HG03342 (cell line): ENCODE data around the gene IL20RA.

Experiments
- ATAC-seq: cut with Tn5 transposase; IDR thresholded peaks from one replicate; pipeline ENCODE4 v1.9.1; 2021; ENCODE audit warnings: mild to moderate bottlenecking, moderate library complexity; ENCODE audit not compliant: unreplicated experiment

The IL20RA gene

DNA sequence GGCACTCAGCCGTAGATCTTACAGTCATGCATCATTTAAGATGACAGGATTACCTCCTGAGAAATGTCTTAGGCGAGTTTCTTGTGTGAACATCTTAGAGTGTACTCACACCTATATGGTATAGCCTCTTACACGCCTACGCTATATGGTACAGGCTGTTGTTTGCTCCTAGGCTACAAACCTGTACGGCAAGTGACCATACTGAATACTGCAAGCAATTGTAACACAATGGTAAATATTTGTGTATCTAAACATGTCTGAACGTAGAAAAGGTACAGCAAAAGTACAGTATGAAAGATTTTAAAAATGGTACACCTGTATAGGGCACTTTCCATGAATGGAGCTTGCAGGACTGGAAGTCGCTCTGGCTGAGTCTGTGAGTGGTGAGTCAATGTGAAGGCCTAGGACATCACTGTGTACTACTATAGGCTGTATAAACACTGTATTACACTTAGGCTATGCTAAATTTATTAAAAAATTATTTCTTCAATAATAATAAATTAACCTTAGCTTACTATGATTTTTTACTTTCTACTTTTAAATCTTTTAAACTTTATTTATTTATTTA lies 541 bp upstream of the IL20RA start:
- no peak for ATAC-seq

DNA sequence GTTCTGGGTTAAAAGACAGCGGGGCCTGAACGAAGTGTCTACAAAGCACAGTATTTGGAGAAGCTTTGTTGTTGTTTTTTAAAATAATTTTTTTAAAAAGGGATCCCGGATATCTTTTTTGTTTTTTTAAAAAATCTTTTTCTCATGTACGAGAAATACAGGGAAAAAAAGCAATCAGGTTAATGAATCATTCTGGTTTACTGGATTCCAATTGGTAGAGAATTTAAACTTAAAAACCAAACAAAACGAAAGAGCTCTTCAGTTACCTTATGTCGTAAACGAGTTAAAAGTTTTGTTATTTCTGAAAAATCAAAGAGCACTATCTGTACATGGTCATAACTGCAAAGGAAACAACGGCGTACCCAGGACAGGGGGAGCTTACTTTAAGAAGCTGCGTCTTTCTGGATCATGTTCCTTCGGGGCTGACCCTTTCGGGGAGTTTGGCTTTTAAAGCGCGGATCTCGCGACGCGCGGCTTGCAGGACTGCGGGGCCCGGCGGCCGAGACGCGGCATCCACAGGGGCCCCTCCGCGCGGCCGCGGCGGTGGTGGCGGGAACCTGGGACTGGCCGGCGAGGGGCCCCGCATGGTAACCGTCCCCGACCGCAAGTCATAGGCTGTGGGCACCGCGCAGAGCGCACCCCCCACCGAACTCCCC lies 927 bp downstream of the IL20RA start:
- ATAC-seq, result no peak

DNA sequence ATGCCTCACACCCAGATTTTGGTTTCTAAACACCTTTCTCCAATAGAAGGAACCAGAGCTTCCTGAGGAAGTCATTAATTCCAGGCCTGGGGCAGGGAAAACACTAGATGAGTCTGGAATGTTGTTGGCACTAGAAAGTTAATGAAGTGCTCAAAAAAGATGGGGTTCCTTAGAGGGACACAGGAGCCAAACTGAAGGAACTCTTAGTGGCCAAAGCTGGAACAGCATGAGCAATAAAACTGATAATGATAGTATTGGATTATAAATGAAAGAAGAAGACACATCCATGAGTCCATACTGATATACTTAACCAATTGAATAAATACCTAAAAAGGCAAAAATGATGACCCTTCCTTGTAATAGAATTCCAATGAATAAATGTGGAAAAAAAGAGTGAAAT lies 4.4 kb downstream of the IL20RA start:
- ATAC-seq, result no peak

DNA sequence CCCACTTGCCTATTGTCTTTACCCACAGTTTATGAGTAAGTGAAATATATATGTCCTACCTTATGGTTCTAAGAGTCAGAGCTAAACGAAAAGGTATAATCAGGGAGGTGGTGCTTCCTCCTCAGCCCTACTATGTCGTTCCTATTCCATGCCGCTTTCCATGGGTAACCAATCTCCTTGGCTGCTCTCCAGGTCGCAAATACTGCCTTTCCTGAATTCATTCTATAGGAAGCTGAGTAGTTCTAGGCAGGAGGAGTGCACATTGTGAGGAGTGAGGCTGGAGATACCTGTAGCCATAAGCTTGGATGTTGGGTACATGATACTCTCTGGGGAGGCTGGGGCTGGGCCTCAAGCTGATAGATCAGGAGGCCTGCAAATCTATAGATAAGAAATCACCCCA lies 5.8 kb downstream of the IL20RA start:
- no peak for ATAC-seq

DNA sequence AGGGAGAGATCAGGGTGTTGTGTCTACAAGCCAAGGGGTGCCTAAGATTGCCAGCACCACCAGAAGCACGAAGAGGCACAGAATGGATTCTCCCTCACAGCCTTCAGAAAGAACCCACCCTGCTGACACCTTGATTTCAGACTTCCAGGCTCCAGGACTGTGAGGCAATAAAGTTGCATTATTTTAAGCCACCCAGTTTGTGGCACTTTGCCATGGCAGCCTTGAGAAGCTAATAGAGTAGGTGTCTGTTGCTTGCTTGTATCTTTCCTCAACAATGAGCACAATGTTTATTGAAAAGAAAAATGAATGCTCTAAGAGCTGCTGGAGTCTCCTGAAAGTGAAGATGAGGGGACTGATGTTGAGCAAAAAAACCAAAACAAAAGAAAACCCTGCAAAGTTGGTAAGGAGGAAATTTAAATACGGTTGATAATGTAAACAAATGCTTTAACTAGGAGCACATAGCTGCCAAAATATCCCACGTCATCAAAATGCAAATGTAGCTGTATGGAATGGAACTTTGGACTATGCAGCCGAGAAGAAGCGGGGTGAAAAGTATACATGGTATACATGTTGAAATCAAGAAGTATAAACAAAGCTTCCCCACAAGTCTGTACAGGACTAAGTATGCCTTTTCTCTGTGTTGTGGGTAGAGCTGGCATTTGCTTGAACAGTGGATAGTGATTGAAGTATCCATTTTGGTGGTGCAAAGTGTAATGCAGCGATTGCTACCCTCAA lies 8.0 kb downstream of the IL20RA start:
- no peak for ATAC-seq

DNA sequence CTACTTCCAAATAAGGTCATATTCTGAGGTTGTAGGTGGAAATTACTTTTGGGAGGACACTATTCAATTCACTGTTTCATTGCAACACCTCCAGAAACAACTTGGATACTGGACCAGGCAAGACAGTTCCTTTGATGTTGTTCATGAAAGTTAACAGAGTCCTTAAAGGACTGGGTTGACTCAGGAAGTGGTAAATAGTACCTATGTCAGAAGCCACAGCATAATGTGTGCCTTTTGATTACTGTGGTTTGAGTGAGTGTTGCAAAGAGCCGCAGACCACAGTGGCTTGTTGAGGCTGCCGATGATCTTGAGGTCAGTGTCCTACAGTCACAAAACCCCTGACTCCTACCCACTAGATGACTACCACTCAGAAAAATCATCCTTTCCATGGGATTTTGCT lies 10.9 kb downstream of the IL20RA start:
- ATAC-seq, result peak; percentile 97

DNA sequence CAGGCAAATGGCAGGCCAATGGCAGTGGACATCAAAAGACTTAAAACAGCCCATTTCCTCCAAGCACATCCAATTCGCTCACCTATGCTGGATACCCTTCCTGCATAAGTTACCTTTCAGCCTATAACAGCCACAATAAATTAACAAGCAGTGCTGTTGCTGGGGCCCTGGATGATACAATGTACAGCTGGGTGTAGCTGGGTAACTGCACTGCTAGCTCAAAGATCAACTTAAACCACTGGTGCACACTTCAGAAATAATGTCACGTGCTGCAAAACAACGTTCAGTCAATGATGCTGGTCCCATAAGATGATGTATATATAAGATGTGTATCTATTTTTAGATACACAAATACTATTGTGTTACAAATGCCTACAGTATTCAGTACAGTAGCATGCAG lies 13.6 kb downstream of the IL20RA start:
- ATAC-seq, result no peak

DNA sequence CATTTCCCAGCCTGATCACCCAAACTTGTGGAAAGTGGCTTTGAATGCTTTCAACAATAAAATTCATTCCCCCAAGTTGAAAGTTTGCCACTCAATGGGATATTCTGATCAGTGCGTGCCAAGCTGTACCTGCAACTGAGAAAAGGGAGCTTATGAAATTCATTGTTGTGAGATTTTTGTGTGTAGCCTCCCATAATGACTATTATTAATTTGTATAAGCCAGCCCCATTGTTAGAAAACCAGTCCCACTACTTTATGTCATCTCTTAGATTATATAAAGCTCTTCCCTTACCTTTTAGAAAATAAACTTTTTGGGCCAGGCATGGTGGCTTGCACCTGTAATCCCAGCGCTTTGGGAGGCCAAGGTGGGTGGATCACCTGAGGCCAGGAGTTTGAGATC lies 15.9 kb downstream of the IL20RA start:
- no peak for ATAC-seq

DNA sequence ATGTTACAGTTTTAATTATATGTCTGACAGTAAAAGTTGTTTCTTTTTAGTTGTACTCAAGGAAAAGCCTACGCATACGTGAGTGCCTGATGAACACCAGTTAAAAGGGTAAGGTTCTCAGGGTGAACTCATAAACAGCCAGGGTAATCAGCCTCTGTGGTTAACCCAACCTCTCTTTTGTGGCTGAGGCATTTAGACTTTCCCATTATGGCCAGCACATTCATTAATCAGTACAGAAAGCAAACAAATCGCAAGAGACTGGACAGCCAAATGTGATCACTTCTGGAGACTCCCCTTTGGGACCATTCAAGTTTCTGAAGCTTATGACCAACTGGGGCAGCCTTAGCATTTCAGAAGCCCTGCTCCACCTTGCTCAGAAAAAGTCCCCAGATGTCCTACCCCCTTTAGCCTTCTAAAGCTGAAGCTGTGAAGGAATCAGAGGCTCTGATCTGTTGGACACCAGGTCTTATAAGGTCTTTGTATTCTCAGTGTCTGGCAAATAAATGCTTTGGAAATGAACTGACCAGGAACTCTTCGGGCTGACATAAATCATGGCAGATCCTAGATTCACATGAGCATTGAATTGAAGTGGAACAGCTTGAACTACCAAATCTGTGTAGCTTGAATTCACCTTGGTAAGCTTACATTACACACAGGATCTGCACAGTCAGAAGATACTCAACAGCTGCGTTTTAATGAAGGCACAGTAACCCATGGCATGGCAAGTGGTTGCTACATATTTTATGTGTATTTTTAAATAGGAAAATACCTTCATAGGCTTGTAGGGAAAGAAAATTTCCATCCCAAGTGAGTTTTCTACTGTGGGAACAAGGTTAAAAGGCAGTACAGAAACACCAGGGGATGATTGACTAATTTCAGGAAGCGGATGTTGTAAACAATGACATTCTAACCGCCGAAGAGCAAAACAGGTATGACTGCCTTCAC lies 18.7 kb downstream of the IL20RA start:
- no peak for ATAC-seq

DNA sequence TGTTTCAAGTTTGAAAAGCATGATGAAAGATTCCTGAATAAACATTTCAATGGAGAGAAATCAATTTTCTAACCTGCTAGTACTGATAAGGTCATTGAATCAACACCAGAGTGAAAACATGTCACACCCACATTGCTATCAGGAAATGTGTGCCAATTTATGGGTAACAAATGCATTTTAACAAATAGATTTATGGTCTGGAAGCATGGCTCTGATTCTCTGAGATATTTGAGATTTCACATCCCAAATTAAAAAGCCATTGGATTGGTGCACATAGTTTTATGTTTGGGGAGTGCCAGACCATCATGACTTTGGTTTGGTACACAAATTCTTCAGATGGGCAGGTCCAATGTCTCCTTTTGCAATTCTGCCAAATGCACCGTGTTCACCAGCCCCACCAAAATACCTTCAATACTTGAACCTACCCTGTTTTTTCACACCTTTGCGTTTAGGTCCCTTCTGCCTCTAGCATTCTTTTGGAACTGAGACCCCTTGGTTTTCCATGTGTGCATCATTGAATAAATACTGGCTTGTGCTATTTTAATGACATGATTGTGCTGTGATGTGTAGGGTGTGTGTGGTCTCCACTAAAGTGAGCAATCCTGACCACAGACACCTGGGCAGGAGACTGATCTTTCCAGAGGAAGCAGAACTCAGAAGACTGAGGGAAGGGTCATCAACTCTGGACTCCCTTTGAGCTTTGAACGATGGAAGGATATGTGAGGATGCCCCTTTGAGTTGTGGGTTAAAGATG lies 20.4 kb downstream of the IL20RA start:
- no peak for ATAC-seq

DNA sequence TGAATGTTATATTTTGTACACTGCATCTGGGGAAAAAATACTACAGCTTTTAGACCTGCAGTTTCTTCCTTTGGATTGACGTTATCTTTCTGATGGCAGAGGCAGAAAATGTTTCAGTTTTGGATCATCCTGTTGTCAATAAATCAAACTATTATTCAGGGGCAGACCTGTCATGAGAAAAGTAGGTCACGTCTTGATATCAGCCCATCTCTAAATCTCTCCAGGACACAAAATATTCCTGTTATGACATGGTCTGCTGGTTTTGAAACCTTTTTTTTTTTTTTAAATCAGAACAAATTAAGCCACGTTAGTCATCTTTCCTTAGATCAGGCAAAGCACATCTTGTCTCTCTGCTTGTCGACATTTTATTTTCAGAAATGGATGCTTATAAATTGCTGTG lies 24.0 kb downstream of the IL20RA start:
- no peak for ATAC-seq

DNA sequence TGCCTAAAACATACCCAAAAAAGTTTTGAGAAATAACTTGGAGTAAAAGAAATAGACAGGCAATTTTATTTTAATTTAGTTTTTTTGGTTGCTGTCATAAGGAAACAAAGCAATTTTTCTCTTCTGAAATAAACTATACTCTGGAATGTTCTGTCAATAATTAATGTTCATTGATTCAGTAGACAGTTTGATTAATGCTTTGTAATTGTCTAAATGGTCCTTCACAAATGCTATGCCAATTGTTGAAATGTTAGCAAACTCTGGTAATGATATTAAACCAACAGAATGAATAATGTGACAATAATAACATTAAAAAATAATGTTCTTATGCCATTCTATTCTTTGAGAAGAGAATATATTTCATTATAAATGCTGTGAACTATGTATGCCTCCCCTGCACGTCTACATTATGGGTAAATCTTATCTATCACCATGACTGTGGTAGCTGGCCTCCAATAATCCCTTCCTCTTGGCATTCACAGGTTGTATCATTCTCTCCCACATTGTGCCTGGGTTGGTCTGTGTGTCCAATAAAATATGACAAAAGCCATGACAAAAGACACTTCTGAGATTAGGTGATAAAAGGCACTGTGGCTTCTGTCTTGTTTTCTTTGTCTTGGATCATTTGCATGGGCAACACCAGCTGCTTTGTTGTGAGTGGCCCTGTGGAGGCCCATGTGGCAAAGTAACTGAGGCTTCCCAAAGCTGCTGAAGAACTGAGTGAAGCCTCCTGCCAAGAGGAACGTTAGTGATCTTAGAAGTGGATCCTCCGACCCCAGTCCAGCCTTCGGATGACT lies 25.1 kb downstream of the IL20RA start:
- ATAC-seq, result no peak

DNA sequence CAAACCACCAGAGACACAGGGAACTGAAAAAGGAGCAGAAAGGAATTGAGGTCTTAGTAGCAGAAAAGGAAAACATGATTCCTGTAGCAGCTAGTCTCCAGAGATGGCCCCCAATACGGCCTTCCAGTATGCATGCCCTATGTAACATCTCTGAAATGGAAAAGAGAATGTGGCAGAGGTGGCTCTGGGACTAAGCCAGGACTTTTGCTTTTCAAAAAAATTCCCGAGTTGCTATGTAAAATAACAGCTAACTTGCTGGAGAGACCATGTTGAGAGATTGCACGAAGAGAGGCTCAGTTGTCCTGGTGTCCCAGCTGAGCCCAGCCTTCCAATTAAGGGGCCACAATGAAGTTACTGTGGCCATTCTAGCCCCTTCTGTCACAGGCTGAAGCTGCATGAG lies 27.7 kb downstream of the IL20RA start:
- ATAC-seq, result no peak

DNA sequence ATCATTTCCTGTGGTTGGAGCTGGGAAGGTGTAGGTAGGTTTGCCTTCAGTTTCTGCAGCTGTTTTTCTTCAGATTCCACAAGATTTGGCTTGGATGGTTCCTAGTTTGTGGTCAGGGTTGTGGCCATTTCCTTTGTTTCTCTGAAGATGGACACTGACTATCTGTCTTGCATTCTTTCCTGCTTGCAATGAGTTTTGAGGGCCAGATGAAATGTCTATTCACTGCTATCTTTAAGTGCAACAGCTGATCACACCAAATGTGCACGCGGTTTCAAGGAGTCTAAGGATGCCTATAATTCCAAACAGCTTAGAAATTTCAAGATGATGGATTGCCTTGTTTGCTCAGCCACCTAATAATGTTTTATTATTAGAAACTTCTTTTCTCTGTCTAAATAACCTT lies 28.4 kb downstream of the IL20RA start:
- no peak for ATAC-seq

DNA sequence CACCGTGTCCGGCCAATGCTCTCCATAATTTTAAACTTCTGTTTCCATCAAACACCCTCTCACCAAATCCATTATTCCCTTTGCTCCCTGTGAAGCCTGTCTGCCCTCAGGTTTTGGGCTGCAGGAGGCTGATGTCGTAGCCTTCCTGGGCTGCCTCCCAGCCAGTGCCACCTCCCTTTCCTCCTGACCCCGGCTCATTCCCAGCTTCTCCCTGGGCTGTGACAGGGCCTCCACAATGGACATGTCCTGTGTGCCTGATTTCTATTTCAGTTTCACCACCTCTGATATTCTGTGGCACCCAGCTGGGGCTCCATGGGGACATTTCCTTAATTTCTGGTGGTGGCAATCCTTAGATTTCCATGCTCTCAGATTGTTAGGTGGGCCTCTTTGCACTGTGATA lies 28.8 kb downstream of the IL20RA start:
- no peak for ATAC-seq

DNA sequence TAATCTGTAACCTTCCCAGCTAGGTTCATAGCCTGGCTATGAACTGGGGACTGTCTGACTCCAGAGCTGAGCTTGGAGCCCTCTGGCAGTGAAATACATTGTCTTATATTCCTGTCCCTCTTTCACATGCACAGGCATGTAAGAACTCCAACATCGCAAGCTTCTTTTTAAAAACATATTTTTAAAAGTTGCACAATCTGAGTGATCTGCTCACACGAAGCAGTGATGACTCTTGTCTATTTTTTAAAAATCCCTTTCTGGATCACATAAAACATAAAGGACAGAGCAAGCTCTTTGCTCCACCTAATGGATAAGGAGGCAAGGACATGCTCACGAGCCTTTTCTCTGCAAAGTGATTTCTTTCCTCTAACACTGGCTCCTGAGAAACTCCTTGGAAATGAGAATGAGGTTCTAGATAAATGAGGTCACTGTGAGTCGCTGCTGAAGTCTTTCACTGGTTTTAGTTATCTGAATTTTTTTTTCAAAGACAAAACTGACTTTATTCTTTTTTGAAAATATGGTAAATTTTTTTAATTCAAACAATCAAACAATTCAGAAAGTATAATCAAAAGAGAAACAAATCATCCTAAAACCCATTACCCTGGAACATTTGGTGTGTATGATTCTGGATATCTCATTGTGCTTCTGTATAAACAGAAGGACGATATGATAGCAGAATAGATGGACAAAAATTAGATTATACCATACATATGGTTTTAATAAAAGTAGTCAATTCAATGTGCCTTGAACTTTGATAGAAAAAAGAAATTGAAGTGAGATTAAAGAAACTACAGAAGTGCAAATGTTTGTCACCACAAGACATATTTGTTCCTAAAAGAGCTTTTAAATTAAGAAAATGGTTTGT lies 30.8 kb downstream of the IL20RA start:
- ATAC-seq, result no peak

DNA sequence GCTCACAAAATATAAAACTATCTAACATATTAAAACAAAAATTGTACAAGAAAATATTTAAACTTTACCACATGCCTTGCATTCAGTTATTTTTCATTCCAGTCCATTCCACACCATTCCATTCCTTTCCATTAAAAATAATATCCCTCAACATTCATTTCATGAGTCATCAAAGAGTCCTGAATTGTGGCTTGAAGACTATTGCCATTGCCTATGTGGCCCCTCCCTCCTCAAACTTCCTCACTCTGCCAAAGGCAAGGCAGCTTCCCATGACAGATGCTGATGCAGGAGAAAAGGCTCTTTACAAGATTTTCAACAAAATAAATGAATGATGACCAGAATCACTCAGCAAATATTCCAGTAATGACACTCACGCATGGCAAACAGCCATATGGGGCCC lies 31.7 kb downstream of the IL20RA start:
- ATAC-seq, result no peak

DNA sequence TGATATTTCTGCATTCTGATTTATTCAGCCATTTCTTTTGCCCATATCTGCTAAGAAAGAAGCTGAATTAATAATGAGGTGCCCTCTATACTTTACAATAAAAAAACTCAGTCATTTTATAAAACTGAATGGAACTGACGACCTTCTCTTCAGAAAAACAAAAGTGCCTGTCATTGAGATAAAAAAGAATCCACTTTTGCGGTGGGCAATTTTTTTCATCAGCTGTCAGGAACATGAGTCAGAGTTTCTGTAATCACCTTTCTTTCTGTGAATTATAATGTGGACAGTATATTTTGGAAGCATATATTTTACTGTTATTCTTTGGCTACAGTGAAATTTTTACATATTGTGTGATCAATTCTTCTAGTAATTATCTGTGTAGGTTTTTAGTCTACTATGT lies 33.4 kb downstream of the IL20RA start:
- no peak for ATAC-seq

DNA sequence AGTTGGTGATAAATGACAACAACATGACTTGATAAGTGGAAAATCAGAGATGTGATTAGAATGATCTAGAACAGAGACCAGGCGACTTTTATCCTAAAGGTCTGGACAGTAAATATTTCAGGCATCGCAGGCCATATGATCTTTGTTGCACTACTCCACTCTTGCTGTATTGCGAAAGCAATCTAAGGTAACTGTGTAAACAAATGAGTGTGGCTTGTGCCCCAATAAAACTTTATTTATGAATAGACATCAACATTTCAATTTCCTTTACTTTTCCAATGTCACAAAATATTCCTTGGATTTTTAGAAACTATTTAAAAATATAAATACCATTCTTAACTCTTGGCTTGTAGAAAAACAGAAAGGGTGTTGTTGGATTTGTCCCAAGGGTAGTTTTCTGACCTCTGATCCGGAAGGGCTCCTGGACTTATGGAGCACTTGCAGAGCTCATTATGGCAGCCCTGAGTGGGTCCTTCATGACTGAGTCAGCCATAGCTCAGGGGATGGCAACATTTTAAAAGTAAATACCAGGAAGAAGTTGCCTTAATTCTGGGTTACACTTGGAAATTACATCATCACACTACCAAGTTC lies 34.5 kb downstream of the IL20RA start:
- ATAC-seq, result no peak
